H7 (cell line): ENCODE results near the gene ADGRG6. TPM values are rescaled to one million over a fixed set of nuclear protein-coding genes. Genes with fewer than 3 reads are reported as not detected.

Experiments used
- DNase-seq: peaks from one replicate; pipeline ENCODE4 v3.0.0; 2012
- H3K27me3 ChIP-seq: 2 replicates; pipeline ENCODE4 v1.6.0; 2011; ENCODE audit warnings: mild to moderate bottlenecking, low read length; ENCODE audit not compliant: control insufficient read depth, insufficient read depth
- H3K36me3 ChIP-seq: replicated peaks from 2 replicates; pipeline ENCODE4 v1.5.1; 2011; ENCODE audit warnings: low read length; ENCODE audit not compliant: control insufficient read depth, insufficient read depth
- H3K4me3 ChIP-seq: 2 replicates; pipeline ENCODE4 v1.5.1; 2011; ENCODE audit warnings: low read depth, mild to moderate bottlenecking, control low read depth, low read length, moderate library complexity; ENCODE audit not compliant: insufficient read depth
- total RNA-seq: library from RNA; depleted of rRNA; stranded (reverse); fragments of >200 nt; shearing (Covaris generic); gene quantifications from 2 replicates; pipeline ENCODE4 v1.2.3, GENCODE V29; 2014; rRNA removed

ADGRG6 gene
- total RNA-seq, 1 experiment from 2014 or later: 4.4 TPM

DNA sequence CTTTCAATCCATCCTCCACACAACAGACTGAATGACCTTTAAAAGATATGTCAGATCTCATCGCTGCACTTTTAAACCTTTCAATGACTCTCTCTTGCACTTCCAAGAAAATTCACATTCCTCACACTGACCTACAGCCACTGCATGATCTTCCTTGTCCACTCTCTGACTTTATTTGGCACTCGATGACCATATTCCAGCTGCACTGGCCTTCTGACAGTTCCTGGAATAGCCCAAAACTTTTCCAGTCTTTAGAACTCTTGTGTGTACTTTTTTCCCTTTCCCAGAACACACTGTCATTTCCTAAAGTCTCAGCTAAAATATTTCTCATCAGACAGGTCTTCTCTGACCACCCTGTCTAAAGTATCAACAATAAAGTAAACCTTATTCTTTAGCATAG is 174.6 kb downstream of the ADGRG6 start:
- Histone ChIP-seq H3K4me3 (no peak overlapping the region), H3K36me3 (no peaks in the 10 kb centered on the region), H3K27me3 (no peaks in the 10 kb centered on the region)
- no peak for DNase-seq

DNA sequence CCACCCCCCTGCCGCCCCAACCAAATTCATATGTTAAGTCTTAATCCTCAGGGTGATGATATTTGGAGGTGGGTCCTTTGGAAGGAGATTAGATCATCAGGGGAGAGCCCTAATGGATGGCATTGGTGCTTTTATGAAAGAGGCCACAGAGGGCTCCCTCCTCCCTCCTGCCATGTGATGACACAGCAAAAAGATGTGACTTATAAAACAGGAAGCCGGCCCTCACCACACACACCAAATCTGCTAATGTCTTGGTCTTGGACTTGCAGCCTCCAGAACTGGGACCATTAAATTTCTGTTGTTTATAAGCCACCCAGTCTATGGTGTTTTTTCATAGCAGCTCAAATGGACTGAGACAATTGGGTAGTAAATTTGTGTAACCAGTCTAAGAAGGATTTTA is 176.3 kb downstream of the ADGRG6 start:
- Histone ChIP-seq H3K36me3 (no peaks in the 10 kb centered on the region), H3K27me3 (no peaks in the 10 kb centered on the region), H3K4me3 (no peak overlapping the region)
- DNase-seq: peak; percentile 13

DNA sequence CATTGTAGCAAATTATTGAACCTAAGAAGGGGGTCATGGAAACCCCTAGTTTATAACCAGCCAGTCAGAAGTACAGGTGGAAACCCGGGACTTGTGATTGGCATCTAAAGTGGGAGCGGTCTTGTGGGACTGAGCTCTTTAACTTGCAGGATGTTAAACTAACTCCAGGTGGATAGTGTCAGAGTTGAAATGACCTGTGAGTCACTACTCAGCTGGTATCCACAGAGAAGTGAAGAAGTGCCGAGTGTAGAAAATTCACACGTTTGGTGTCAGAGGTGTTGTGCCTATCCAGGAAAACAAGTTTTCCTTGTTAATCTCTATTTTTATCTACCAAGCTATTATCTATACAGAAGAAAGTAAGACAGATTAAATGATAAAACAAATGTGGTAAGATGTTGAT is 179.7 kb downstream of the ADGRG6 start:
- H3K27me3 ChIP-seq: no peaks in the 10 kb centered on the region
- no peak for DNase-seq
- H3K4me3 ChIP-seq: no peak overlapping the region

DNA sequence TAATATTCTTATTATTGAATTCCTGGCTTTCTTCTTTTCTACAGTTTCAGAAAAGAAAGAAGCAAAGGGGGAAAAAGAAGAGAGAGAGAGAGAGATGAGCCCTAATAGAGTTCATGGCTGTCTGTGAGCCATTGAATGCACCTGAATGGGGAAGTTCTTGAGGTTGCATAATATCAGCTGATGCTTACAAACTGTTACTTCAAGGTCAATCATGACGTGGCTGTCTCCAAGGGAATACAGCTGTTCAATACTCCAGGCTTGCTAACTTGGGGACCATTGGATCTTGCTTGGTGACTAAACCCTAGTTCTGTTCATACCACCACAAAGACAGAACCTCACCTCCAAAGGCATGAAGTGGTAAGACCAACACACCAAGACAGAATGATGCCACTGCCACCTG is 180.4 kb downstream of the ADGRG6 start:
- DNase-seq: no peak
- Histone ChIP-seq H3K27me3 (no peaks in the 10 kb centered on the region), H3K4me3 (no peak overlapping the region), H3K36me3 (no peaks in the 10 kb centered on the region)

More for the DNA sequence above, 179.7 kb downstream of the ADGRG6 start:
- no peaks in the 10 kb centered on the region for H3K36me3 ChIP-seq

DNA sequence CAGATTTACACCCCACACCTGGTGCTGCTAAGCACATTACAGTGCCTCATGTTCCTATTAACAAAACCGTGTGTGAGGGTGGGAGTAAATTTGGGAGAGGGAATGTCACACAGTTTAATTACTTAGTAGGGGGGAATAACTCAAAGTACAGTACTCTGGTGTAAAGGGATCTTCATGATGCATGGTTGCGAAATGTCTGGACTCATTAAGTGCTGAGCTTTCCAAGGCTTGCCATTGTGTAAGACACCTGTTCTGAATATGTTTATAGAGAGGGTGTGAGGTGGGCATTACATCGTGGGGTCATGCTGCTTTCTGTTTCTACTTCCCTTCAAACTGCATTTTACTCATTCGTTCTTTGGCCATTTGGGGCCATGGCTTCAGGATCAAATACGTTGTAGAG is 181.2 kb downstream of the ADGRG6 start:
- no peak overlapping the region for H3K4me3 ChIP-seq
- no peaks in the 10 kb centered on the region for H3K36me3 ChIP-seq
- DNase-seq: no peak
- no peaks in the 10 kb centered on the region for H3K27me3 ChIP-seq

DNA sequence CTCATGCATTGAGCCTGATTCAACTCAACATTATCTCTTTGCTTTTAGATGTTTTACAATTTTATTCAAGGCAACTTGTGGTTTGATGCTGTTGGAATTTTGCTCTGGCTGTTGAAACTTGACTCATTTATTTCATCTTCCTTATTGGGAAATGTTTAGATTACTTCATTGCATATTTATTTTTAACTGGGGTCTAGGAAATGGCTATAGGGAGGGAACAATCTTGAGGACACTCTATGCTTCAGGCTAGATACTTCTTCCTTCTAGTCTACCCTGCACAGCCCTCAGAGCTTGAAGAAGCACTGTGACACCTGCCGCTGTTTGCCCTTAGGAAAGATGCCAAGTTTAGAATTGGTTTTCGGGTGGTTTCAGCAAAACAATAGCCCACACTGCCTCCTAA is 183.4 kb downstream of the ADGRG6 start:
- no peaks in the 10 kb centered on the region for H3K36me3 ChIP-seq
- no peaks in the 10 kb centered on the region for H3K27me3 ChIP-seq
- no peak for DNase-seq
- H3K4me3 ChIP-seq: no peak overlapping the region

DNA sequence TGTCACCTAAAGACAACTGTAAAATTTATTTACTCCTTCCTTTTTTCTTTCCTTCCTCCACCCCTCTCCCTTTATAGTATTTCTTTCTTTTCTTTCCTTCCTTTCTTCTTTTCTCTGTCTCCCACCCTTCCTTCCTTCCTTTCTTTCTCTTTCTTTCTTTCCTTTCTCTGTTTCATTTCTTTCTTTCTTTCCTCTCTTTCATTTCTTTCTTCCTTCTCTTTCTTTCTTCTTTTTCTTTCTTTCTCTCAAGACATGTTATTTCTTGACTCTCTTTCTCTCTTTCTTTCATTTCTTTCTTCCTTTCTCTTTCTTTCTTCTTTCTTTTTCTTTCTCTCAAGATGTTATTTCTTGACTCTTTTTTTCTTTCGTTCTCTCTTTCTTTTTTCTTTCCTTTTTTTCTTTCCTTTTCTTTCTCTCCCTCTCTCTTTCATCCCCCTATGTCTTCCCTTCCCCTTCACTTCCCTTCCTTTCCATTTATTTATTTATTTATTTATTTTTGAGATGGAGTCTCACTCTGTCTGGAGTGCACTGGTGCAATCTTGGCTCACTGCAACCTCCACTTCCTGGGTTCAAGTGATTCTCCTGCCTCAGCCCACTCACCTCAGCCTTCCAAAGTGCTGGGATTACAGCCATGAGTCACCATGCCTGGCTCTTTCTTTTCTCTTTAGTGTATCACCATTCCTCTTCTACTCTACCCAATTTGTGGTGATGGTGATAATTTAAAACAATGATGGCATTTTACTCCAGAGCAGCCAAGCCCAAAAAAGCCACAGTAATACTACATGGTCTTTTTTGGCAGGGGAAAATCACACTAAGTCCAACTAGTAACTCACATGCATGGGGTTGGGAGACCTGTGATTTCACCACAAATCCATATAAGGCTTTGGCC is 188.2 kb downstream of the ADGRG6 start:
- Histone ChIP-seq H3K4me3 (no peak overlapping the region), H3K36me3 (no peaks in the 10 kb centered on the region), H3K27me3 (no peaks in the 10 kb centered on the region)
- no peak for DNase-seq

Other genes with a start within 250 kb of the ADGRG6 start
- not detected in 2 replicates for gene GJE1, start 169.1 kb upstream of the ADGRG6 start, total RNA-seq
- not detected in 2 replicates for gene NMBR, start 154.9 kb upstream of the ADGRG6 start, total RNA-seq
- 58.1 and 81.1 TPM in 2 replicates for gene VTA1, start 154.7 kb upstream of the ADGRG6 start, total RNA-seq